Effector CD8-positive, alpha-beta T cell (primary cell): ENCODE data around the gene MAGI2.
"Not testable (repeated sequence)": the region's sequence is repeated elsewhere in the genome, so short reads cannot be mapped to it uniquely, and the experiment has no call there.

Source experiments
- DNase-seq: peaks from one replicate; lab custom pipeline; 2025; lab: John Stamatoyannopoulos, UW

Gene MAGI2

DNA sequence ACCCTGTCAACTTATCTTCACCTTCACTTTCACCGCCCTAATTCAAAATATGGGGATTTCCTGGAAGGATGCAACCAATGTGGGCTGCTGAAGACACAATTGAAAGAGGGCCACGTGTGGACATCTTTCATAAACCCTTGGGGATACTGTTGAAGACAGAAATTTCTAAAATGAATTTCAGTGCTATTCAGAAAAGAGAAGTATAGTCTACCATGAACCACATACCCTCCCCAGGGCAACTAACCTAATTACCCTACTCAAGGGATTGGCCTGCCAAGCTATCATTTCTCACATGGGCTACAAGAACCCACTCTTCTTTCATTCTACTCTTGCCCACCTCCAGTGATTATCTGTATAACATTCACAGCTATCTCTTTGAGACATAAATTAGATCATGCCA is 1428.9 kb downstream of the MAGI2 start:
- no peak for DNase-seq

DNA sequence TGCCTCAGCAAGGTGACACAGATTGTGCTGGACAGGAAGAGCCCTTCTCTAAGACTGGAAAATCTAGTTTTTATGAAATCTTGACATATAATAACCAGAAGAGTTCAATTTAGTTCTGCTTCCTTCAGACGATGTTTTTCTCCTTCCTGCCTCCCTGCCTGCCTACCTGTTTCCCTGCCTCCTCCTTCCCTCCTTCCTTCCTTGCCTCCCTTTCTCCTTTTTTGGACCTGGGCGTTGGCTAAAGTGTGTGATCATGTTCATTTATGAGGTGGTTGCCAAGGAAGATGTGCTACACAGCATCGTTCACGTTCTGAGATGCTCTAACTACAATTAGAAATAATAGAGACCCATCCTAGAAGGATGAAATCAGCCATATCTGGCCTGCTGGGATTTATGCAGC is 1430.3 kb downstream of the MAGI2 start:
- DNase-seq = no peak

DNA sequence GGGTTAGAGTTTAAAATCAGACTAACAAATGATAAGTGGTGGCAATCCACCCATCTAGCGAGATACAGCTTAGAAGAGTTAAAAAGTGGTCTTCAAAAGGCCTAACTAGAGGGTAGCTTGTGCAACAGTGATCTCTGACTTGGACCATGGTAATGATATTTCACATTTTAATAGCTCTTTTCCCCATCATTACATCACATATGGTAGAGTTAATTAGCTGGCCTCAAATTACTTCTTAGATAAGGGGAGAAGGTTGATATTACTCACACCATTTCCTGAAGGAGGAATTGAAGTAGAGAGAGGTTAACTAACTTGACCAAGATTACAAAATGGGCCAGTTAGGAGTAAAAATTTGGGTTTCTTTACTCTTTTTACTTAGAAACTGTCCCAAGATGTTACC is 1431.3 kb downstream of the MAGI2 start:
- DNase-seq = no peak

DNA sequence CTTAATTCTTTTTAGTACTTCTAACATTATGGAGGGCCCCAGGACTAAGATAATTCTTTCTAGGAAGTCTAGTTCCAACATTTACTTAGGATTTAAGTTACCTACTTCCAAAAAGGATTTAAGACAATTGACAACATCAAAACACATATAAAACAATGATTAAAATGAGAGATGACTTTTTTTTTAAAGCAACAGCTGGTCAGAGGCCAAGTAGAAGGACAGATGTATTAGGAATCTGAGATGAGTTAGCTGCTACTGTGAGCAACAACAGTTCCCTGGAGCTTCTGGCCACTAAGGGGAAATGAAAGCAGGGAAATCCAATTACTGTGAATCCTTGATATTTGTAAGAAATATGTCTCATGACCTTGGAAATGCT is 1432.6 kb downstream of the MAGI2 start:
- DNase-seq = no peak

DNA sequence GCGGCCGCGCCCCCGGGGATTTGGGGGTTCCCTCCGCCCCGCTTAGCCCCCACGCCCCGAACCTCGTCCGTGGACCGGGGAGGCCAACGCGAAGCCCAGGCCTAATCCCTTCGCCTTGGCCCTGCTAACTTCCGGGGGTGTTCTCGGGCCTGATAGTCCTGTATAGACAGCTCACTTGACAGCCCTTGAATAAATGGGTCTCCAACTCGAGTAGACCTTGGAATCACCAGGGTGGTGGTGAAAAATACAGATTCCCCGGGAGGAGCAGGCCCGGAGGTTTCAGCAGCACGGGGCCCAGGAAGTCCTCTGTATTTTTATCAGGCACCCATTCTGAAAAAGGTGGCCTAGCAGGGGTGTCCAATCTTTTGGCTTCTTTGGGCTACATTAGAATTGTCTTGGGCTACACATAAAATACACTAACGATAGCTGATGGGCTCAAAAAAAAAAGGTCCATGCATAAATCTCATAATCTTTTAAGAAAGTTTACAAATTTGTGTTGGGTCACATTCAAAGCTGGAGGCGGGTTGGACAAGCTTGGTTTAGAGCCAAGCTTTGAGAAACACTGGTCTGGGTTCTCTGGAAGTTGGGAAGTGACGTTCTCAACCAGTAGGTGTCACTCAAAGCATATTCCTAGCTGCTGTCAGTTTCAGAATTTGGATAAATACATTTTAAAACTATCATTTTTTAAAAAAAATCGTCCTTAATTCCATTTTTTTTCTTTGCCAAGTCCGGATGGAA is 1433.2 kb downstream of the MAGI2 start:
- no peak for DNase-seq

DNA sequence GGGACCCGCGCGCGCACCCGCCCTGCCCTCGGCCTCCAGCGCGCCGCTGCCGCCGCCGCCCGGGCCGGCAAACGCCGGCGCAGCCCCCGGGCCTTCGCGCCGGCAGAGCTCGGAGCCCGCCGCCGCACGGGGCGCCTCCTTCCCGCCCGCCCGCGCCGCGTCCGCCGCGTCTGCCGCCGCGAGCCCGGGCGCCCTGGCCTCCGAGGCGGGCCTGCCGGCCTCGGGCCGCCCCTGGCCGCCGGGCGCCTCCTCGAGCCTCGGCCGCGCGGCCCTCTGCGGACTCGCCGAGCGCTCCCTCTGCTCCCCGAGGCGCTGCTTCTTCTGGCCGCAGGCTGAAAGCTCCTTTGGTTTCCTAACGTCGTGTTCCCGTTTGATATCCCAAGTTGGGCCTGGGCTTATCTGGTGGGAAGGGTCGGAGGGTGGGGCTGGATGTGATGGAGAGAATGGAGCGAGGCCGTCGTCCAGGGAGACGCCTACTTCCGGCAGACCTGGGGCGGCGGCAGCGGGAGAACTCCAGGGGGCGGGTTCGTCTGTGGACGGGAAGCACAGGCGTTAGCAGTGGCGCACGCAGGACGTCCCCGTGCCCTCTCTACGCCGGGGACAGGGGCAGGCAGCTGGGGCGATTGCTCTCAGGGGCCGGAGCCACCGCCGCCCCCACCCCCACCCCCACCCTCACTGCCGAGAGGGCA is 1433.9 kb downstream of the MAGI2 start:
- DNase-seq = no peak

DNA sequence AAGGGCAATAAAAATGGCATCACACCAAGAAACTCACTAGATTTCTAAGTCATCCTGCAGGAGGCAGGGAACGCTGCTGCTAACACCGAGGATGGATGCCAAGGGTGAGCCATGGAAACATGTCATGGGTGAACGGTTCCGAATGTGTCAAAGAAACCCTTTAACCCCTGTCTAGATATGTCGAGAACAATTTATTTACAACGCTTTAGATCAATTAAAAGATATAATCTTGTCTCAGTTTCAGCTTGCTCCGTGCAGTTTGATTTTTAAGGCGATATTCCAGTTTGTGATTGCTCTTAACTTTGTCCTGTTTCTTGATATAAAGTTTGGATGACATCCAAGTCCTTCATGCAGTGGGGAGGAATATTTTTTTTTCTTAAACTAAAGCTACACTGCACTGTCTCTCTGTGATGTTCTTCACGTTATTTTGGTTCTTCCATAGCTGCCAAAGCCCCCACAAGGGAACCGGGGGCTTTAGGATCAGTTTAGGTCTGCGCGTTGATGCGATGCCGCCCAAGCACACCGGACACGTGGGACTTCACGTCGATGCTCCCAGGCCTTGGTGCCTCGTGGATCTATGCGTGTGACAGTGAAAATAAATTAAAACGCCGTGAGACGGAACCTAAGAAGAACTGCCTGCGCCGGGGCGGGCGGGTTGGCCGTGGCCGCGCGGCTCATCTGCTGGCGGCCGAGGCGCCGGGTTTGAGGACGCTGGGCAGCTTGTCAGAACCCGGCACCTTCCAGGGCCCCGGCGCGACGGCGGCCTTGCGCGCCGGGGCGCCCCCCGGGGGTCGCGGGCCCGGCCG is 1434.6 kb downstream of the MAGI2 start:
- no peak for DNase-seq

DNA sequence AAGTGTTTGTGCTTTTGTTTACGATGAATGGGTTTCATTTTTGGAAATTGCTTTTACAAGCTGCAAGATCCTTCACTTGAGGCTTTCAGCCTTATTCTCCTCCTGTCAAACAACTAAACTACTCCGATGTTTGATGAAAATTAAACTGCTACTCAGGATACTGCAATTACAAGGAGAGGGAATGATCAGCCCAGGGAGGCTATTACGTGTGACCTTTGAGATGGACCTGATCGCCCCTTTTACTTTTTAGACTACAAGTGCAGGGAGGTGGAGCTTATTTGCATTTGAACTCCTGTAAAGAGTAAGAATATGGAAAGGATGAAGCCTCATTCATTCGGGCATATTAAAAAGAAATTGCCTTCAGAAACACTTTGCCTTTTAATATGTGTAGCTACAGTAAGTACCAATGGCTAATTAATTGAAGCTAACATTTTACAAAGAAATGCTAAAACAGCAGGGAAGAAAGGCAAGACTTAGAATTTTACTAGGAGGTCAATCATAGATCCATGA is 1435.8 kb downstream of the MAGI2 start:
- no peak for DNase-seq

DNA sequence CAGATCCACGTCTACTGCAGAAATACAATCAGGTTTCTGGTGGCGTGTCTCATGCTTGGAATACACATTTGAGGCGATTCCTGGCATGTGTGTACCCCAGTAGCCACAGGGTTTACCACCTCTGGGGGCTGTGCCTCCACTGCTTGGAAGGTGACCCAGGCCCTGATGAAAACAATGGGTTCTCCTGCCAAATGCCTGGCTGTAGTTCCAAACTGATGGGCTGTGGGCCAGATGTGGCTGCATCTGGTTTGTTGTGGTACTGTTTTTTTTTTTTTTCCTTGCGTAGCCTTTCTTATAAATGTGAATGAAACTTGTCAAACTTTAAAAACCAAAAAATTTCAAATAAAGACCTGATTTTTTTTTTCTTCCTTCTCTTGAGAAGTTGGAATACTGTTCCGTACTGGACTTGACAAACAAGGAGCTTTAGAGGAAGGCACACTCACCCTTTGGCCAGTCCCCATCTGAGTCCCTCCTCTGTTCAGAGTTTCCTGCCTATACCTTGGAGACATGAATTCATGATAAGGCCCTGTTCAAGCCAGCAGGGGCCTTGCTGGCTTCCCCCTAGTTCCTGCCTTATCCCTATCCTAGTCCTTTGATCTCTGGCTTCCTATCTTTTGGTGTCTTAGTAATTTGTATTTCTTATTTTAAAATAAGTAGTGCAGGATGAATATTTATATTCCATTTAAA is 1437.8 kb downstream of the MAGI2 start:
- no peak for DNase-seq

DNA sequence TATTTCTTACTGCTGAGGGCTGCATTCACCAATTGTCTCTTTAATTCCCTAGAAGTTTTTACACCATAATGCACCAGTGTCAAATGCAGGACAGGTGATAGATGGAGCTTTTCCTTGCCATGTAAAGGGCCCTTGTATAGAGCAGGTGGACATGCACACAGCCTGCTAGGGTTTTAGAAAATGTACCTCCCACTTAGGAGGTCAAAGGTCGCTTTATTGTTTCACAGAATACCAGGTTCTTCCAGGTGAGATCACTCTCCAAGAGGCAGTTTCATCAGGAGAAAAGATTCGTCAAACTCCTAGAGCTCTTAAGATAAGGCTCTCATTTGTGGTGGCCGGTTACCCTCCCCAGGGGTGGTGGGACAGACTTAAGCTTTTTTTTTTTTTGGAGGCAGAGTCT is 1439.1 kb downstream of the MAGI2 start:
- DNase-seq = no peak

DNA sequence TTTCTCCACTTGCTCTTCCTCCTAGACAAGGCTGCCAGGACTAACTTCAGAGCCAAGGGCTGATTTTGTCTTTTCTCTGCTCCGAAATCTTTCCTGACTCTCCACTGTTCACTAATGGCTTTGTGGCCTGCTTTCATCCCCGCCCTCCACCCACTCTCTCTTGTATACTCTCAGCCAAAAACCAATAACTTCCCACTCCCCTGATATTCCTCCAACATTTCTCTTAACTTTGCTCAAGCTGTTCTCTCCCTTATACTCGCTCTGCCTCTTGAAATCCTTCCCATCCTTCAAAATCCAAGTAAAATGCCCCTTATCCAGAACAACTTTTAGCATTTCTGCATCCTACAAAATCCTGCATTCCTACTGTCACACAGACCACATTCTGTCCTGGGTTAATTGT is 1440.1 kb downstream of the MAGI2 start:
- no peak for DNase-seq

DNA sequence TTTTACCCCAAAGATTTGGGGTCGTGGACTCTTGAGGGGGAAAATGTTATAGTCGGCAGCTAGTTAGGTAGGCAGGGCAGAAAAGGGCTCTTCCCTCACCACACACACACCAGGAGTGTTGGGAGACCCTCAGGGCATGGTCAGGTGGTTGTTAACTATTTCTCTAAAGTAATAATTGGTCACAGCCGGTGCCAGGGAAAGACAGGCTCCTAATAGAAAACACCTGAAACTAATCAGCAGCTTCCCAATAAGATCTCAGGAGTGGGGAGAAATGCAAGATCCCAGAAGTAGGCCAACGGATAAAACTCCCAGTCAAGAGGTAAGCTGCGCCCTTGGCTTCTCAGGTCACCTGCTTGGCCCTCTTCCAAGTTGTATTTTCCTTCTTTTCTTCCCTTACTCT is 1441.8 kb downstream of the MAGI2 start:
- DNase-seq = no peak

DNA sequence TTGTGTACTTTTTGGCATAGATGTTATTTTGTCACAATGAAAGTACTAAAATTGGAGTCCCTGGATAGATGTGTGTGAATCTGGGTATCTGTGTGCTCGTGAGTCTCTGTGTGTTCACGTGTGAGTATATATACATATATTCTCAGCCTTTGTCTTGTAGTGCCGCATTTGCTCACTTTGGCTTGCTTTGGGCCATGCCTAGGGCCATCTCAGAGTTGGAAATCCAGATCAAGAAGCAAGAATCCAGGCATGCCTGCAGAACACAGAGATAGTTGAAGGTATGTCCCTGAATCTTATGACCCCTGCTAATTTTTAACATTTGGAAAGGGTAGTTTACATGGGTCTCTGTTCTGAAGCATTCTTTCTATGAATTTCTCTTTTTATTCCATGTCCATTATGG is 1446.2 kb downstream of the MAGI2 start:
- no peak for DNase-seq

DNA sequence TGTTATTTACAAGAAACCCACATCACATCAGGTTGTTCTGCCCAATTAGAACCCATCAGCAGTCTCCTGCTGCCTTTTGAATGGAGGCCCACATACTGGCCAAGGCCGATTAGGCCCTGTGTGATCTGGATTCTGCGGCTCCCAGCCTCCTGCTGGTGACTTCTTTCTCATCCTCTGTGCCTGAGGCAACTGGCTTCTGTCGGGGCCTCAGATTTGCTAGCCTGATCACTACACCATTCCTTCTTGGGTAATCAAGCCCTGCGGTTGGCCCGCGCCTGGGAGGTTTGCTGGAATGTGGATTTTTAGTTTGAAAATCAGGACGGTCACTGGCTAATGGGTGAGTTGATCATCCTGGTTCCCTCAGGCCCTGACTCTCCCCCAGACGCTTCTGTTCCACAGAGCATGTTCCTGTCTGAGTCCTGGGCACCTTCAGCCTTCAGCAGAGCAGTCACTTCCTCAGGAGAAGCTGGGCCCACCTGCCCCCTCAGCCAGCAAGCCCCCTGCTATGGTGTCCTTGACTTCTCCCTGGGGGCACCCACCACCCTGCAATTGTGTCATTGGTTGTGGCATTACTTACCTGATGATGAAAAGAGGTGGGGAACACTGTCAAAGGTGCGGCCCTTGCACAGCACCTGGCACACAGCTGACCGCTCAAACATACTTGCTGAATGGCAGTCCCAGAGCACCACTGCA is 1447.3 kb downstream of the MAGI2 start:
- DNase-seq = no peak

DNA sequence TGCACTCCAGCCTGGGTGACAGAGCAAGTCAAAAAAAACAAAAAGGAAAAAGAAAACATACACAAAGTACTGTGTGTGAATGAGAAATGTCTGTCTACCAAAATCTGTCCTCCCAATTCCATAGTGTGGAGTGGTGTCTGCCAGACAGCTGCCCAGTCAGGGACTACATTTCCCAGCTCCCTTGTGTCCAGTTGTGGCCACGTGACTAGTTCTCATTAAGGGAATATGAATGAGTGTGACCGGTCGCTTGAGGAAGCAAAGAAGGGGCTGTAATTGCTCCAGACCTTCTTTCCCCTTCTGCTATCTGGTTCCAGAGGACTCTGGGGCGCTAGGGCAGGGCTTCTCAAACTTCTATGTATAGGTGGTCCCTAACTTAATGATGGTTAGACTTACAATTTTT is 1450.8 kb downstream of the MAGI2 start:
- no peak for DNase-seq

DNA sequence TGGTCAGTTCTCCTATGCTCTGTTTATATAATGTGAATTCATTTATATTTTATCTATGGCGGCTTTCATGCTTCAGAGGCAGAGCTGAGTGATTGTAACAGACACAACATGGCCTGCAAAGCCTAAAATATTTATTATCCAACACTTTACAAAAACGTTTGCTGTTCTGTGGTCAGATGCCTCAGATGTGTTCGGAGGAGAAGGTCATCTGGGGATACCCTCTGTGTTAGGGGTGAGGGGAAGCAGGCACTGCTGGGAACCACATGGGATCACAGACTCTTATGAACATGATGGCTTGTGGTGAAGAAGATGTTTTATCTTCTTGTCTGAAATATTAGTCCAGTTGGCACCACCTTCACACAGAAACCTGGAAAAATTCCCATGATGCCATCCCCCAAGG is 1451.4 kb downstream of the MAGI2 start:
- no peak for DNase-seq

DNA sequence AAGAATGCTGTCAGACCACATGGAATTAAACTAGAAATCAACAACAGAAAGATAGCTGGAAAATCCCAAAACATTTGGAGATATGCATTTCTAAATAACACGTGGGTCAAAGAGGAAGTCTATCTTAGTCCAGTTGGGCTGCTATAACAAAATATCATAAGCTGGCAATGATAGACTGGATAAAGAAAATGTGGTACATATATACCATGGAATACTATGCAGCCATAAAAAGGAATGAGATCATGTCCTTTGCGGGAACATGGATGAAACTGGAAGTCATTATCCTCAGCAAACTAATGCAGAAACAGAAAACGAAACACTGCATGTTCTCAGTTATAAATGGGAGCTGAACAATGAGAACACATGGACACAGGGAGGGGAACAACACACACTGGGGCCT is 1454.3 kb downstream of the MAGI2 start:
- not testable (repeated sequence) for DNase-seq

DNA sequence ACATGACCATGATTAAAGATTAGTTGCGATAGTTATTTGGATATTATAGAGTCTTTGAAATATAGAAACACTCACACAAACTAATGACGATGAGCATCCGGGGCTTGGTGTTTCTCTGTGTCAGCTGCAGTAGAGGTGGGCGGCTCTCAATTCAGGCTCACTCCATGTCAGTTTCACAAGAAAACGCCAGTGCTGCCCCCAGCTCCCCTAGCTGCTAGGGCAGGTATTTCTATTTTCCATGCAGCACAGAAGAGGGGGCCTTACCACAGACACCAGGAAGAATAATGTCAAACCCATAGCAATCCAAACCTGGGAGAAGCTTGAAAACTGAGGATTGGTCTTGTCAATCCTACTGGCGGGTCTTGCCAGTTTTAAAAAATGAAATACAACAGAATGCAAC is 1457.8 kb downstream of the MAGI2 start:
- DNase-seq = no peak

DNA sequence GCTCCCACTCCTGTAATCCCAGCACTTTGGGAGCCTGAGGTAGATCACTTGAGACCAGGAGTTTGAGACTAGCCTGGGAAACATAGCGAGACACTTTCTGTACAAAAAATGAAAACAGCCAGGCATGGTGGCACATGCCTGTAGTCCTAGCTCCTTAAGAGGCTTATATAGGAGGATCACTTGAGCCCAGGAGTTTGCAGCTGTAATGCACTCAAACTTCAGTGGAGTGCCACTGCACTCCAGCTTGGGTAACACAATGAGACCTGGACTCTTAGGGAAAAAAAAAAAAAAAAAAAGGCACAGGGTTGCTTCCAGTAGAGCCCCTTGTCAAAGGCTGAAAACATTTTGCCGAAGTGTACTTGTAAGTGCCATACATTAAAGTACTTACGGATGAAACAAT is 1459.6 kb downstream of the MAGI2 start:
- no peak for DNase-seq

DNA sequence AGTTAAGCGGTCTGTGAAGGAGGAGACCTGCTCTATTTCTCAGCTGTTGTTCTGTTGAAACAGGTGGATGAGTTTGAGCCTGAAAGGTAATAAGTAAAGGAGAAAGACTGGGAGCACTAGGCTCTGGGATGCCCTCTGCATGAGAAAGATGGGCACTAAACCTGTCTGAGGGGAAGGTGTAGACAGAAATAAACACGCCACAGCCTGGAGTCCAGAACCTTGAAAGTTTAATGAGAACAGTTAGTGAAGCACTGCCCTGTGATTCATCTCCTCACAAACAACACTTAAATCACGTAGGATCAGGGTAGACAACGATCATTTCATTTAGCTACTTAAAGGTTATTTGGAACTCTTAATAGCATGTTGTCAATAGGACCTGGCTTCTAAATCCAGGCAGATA is 1461.8 kb downstream of the MAGI2 start:
- DNase-seq = no peak

DNA sequence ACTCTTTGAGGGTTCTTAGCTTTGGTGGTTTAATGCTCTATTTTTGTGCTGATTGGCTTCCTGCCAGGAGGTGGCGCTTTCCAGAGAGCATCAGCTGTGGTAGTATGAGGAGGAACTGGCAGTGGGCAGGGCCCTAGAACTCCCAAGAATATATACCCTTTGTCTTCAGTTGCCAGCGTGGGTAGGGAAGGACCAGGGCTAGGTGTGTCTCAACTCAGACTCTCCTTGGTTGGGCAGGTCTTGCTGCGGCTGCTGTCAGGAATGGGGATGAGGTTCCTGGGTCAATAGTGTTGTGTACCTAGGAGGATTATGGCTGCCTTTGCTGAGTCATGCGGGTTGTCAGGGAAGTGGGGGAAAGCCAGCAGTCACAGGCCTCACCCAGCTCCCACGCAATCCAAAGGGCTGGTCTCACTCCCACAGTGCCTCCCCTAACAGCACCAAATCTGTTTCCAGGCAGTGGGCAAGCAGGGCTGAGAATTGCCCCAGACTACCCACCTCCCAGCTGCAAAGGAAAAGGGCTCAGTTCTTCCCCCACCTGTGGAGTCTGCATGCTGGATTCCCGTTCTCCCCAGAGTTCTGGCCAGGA is 1463.4 kb downstream of the MAGI2 start:
- DNase-seq = no peak
